SH-SY5Y (cell line): ENCODE data around the gene TSHZ1.

Experiments used
- GATA2 ChIP-seq: IDR thresholded peaks from 2 replicates; pipeline ENCODE4 v1.6.1; 2011; ENCODE audit warnings: mild to moderate bottlenecking, low read depth, low read length
- GATA3 ChIP-seq: IDR thresholded peaks from 2 replicates; pipeline ENCODE4 v1.6.1; 2011; ENCODE audit warnings: low read depth, mild to moderate bottlenecking, low read length, moderate library complexity

DNA sequence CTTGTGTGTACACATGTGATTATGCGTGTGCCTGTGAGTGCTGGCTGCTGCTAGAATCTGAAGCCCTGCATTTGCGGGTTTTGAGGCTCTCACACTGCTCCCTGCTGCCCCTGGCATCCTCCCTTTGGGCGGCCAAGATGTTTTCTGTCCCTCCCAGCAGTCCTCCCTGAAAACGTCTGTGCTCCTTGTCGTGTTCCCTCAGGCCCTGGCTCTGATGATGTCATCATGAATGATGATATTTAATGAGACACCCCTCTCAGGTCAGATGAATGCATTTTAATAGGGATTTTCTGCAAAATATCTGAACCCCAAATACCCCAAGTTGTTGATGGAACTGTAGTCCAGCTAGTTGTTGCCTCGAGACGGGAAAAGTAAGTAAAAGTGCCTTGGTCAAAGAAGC lies 73.1 kb downstream of the TSHZ1 start:
- TF ChIP-seq GATA2 (no peak), GATA3 (no peak)
